ENCODE measurements around the gene ARHGAP10.
A peak's percentile ranks its signal among the peaks of the same experiment; 100 is the strongest.

ARHGAP10 gene

DNA sequence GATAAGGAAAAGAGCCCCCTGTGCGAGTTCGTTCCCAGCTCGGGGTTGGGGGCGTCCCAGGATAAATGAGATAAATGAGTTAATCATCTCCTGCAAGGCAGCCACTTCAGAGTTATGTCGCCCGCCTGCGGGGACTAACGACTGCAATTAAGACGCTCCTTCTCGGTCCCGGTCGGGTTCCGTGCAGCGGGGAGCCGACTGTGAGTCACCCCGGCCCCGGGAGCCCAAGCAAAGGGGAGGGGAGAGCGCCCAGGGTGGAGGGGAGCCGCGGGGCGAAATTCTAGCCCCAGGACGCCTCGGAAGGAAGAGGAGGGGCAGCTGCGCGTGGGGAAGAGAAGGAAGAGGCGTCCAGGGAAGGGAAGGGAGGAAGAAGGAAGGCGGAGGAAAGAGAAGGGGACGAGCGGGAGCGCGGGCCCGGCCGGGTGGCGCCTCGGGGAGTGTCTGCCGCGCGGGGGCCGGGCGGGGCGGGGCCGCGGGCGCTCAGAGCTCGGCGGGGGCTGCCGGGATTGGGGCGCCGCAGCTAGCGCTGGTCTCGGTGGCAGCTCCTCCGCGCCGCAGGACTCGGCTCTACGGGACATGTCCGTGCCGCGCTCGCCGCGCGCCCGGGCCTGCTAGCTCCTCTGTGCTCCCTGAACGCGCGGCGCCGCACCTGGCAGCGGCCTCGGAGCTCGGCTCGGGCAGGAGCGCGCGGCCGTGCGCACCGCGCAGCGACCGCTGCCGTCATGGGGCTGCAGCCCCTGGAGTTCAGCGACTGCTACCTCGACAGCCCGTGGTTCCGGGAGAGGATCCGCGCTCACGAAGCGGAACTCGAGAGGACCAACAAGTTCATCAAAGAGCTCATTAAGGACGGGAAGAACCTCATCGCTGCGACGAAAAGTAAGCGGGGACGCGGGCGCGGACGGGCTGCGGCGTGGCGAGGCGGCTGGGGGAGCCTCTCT is at the start of gene ARHGAP10:
ARHGAP10 (plus strand) TSS at position 509 of the 938 bp plus-strand sequence; CDS start at position 723, 214 bp downstream.
- peak; percentile 76 for DNase-seq (ENCODE audit: low spot score)

DNA sequence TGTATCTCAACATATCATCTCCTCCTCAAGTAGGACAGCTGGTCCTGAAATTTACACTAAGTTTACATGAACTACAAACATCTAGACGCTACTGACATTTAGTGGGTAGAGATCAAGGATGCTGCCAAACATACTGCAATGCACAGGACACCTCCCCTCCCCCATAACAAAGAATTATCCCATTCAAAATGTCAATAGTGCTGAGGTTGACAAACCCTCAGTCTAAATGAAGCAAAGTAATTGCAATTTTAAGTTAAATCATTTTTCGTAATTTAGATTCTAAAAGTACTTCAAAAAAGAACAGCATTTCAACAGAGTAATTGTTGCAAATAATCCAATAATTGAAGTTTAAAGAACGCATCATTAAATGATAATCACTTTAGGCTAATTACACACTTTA is 49.1 kb upstream of the ARHGAP10 start:
- DNase-seq (ENCODE audit: low spot score) = no peak

- DNase-seq (ENCODE audit: low spot score) = no peak
These were observed 48.7 kb upstream of the ARHGAP10 start for GRCh38 chr4:147683188-147683591.

DNA sequence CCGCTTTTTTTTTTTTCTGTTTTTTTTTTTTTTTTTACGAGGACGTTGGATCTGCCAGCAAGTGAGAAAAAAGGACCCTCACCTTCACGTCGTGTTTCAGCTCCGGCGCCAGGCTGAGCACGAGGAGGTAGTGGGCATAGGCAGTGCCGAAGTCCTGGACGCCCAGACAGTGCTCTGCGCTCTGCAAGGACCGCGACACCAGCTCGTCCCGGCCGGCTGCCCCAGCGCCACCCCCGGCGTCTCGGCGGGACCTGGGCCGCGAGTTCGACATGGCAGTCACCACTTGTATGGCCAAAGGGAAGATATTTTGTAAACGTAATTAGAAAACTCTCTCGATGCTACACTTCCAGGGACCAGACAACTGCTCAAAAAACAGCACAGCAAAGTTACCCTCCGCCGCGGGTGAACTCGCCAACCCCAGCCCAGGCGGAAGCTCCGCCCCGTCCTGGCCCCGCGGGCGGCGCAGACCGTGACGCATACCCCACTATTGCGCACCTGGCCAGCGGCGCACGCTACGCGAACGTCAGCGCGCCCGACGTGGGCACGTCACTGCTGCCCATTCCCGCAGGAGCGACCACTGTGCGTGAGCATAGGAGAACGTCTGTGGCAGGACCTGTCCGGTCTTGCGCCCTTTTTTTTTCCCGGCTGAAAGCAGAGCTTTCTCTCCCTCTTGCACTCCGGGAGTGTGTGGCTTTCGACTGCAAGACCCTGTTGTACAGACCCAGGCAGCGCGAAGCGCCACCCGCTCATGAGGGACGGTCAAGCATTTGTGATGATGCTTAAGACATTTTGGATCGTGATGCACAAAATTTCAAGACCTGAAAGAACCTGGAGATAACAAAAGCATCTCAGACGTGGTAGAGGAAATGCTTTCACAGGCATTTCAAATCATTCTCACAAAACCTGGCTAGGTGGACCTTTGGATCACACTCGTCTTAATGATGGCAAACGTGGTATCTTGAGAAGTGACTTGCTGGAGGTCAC is 47.9 kb upstream of the ARHGAP10 start, which contains the start of gene PRMT9:
PRMT9 (minus strand) TSS at position 447 of the 984 bp plus-strand sequence; CDS start at position 271, 176 bp downstream.
- DNase-seq (ENCODE audit: low spot score) = peak; percentile 90

DNA sequence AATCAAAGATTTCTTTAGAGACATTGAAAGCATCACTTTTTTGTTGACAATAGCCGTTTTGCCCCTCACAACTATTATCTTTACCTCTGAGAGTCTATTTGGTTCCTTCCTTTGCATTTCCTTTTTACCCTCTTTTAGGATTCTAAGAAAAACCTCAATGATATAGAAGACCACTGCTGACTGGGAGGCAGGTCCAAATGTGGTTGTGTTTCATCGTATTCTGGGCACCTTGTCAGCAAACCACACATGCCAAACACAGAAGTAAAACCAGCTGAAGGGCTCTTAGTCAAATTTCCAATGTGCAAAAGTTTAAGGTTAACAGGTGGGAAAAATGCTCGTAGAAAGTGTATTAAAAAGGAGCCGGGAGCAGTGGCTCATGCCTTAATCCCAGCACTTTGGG is 42.8 kb upstream of the ARHGAP10 start:
- no peak for DNase-seq (ENCODE audit: low spot score)

- DNase-seq (ENCODE audit: low spot score) = no peak
These were observed 40.1 kb upstream of the ARHGAP10 start for GRCh38 chr4:147691820-147692219.

GRCh38 chr4:147693218-147693617 is 38.7 kb upstream of the ARHGAP10 start:
- no peak for DNase-seq (ENCODE audit: low spot score)

DNA sequence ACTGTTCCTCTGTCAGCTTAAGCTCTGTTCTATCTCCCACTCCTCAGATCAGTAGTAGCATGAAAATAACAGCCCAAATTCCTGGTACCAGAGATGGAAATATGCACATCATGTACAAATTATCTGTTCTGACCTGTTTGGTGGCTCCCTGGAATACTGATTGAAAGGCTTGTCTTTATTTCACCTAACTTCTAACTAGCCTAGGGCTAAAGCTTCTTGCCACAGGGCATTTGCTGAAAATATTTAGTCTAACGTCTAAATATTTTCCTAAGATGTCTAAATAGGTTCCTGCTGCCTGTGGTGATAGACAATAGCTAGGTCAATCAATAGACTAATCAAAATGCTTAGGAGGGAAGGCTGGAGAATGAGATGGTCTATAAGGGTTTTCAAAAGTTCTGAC is 35.0 kb upstream of the ARHGAP10 start:
- DNase-seq (ENCODE audit: low spot score) = no peak

DNA sequence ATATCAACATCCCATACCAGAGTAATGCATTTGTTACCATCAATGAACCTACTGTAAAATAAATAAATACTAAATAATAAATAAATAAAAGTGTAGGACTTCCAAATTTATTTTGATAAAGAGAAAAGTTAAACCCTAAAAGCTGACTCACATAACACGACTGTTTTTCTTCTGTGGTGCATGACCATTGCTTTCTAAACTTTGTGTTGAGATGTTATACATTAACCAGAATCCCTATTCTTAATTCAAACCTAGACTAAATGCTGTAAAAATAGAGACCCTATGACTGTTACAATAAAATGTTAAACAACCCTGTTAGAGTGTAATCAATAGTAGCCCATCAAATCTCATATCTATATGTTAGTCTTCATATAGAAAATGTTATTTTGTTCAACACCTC is 27.0 kb upstream of the ARHGAP10 start:
- no peak for DNase-seq (ENCODE audit: low spot score)

GRCh38 chr4:147707892-147708672 is 23.8 kb upstream of the ARHGAP10 start:
- no peak for DNase-seq (ENCODE audit: low spot score)

DNA sequence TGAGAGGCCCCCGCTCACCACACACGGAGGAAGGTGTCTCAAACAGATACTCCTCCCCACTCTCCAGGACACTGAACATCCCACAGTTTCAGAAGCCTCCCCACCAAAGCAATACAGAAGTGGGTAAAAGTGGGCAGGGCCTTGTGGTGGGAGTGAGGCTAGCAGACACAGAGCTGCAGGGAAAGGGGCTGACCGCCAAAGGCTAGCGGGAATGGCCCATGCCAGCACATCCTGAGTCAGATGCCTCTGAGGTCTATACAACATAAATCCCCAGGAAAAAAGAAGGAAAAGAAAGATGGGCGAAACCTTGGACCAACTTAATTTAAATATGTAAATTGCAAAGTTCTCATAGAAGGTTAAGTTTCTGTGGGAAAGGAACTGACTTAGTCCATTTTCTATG is 21.9 kb upstream of the ARHGAP10 start:
- no peak for DNase-seq (ENCODE audit: low spot score)

- DNase-seq (ENCODE audit: low spot score) = no peak
These were observed 17.1 kb upstream of the ARHGAP10 start for GRCh38 chr4:147714575-147715401.

DNA sequence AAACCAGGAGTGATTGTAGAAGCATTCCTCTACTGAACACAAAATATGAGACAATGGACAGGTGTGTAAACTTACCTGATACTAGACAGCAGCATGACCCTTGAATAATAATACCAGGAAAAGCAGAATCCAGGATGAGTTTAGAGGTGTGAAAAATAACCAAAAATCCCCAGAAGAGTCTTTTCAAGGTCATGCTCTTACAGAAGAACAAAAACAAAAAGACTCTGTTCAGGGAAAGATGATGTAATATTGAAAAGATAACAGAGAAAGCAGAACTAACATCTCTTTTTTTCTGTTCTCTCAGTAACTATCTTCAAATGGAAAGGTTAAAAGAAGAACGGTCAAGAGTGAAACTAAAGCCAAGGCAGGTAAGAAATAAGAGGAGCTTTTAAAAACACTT is 14.0 kb upstream of the ARHGAP10 start:
- DNase-seq (ENCODE audit: low spot score) = no peak

DNA sequence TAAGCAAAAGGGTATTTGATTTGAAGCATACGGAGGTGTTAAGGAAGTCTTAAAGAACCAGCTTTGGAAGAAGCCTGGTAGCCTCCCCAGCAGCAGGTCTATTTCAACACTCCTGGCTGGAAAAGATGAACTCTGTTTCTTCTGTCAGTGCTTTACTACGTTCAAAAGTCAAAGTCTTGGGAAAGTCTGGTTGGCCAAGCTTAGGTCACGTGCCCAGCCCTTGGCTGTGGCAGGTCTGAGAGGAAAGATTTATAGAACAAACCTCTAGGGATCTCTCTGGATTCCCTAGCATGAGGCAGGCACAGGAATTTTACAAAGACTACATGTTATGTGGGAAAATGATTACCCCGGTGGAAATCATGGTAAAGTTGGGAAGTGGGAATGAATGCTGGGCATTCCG is 8.6 kb upstream of the ARHGAP10 start:
- no peak for DNase-seq (ENCODE audit: low spot score)

GRCh38 chr4:147724468-147725201 is 7.3 kb upstream of the ARHGAP10 start:
- no peak for DNase-seq (ENCODE audit: low spot score)

- DNase-seq (ENCODE audit: low spot score) = no peak
These were observed 6.2 kb upstream of the ARHGAP10 start for GRCh38 chr4:147725673-147726072.

GRCh38 chr4:147727476-147728028 is 4.3 kb upstream of the ARHGAP10 start:
- no peak for DNase-seq (ENCODE audit: low spot score)

DNA sequence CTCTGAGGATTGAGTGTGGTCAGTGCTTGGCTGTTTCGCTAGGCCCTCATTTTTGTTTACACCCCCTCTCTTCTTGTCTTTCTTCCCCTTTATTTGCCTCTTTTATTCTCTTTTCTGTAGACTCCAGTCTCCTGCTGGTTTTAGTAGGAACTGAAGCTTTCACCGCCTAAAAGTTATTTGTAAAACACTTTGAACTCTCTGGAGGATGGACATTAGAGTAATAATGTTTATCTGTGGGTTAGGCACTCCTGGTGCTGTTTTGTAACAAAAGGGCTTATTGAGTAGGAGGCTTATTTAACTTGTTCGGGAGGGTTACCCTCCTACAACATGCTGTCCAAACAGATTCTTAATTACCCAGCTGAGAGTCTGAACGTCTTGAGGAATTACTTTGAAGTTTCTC is 1.6 kb upstream of the ARHGAP10 start:
- no peak for DNase-seq (ENCODE audit: low spot score)

- peak; percentile 72 for DNase-seq (ENCODE audit: low spot score)
These were observed 789 bp downstream of the ARHGAP10 start for GRCh38 chr4:147732518-147733235.
